Measurements from ENCODE around the gene FTSJ3. TPM values are rescaled to one million over a fixed set of nuclear protein-coding genes. Genes with fewer than 3 reads are reported as not detected.
A peak's percentile ranks its signal among the peaks of the same experiment; 100 is the strongest.
"Not testable (repeated sequence)": the region's sequence is repeated elsewhere in the genome, so short reads cannot be mapped to it uniquely, and the experiment has no call there.

FTSJ3 gene
- total RNA-seq, 2 experiments from 2014 or later = 91.2 to 91.5 TPM

GRCh38 chr17:63850401-63850800 lies 22.9 kb upstream of the FTSJ3 start:
- H3K27me3 Mint-ChIP-seq = peaks cover 4% of the 10 kb centered on the region
- H3K27ac Mint-ChIP-seq = no peak overlapping the region
- H3K9me3 Mint-ChIP-seq = peaks cover 14% of the 10 kb centered on the region
- peaks cover 18% of the 10 kb centered on the region for H3K4me1 Mint-ChIP-seq
- no peak for DNase-seq
- peaks cover 6% of the 10 kb centered on the region for H3K36me3 Mint-ChIP-seq
- H3K4me3 Mint-ChIP-seq = no peak overlapping the region

- H3K27me3 Mint-ChIP-seq = peaks cover 4% of the 10 kb centered on the region
- DNase-seq = peak; percentile 96
- peak overlapping the region; percentile 95 for H3K27ac Mint-ChIP-seq
- peaks cover 14% of the 10 kb centered on the region for H3K9me3 Mint-ChIP-seq
- peaks cover 21% of the 10 kb centered on the region for H3K4me1 Mint-ChIP-seq
- peaks cover 6% of the 10 kb centered on the region for H3K36me3 Mint-ChIP-seq
- peak overlapping the region; percentile 80 for H3K4me3 Mint-ChIP-seq
These were observed 21.6 kb upstream of the FTSJ3 start for GRCh38 chr17:63848834-63849689.

- peaks cover 14% of the 10 kb centered on the region for H3K9me3 Mint-ChIP-seq
- DNase-seq = no peak
- peaks cover 25% of the 10 kb centered on the region for H3K4me1 Mint-ChIP-seq
- no peak overlapping the region for H3K4me3 Mint-ChIP-seq
- H3K27ac Mint-ChIP-seq = no peak overlapping the region
- peaks cover 4% of the 10 kb centered on the region for H3K27me3 Mint-ChIP-seq
- H3K36me3 Mint-ChIP-seq = peaks cover 6% of the 10 kb centered on the region
These were observed 20.2 kb upstream of the FTSJ3 start for GRCh38 chr17:63847525-63848249.

- H3K4me3 Mint-ChIP-seq = no peak overlapping the region
- peaks cover 4% of the 10 kb centered on the region for H3K27me3 Mint-ChIP-seq
- H3K9me3 Mint-ChIP-seq = peaks cover 14% of the 10 kb centered on the region
- DNase-seq = no peak
- peaks cover 14% of the 10 kb centered on the region for H3K36me3 Mint-ChIP-seq
- peaks cover 33% of the 10 kb centered on the region for H3K4me1 Mint-ChIP-seq
- H3K27ac Mint-ChIP-seq = no peak overlapping the region
These were observed 18.0 kb upstream of the FTSJ3 start for GRCh38 chr17:63845509-63845908.

GRCh38 chr17:63843910-63844677 lies 16.6 kb upstream of the FTSJ3 start:
- Mint-ChIP-seq H3K27ac (peak overlapping the region; percentile 93), H3K4me1 (peaks cover 34% of the 10 kb centered on the region), H3K27me3 (no peaks in the 10 kb centered on the region), H3K36me3 (peaks cover 17% of the 10 kb centered on the region), H3K4me3 (peak overlapping the region; percentile 90), H3K9me3 (peaks cover 13% of the 10 kb centered on the region)
- DNase-seq = no peak

- not testable (repeated sequence) for DNase-seq, H3K9me3 Mint-ChIP-seq, H3K27me3 Mint-ChIP-seq
- Mint-ChIP-seq H3K4me3 (peak overlapping the region; percentile 90), H3K4me1 (peaks cover 32% of the 10 kb centered on the region), H3K36me3 (peaks cover 16% of the 10 kb centered on the region), H3K27ac (peak overlapping the region; percentile 93)
These were observed 16.0 kb upstream of the FTSJ3 start for GRCh38 chr17:63843387-63843888.

- peaks cover 2% of the 10 kb centered on the region for H3K9me3 Mint-ChIP-seq
- H3K4me3 Mint-ChIP-seq = peak within 1 kb of the TSS; percentile 90
- H3K27ac Mint-ChIP-seq = peak within 1 kb of the TSS; percentile 93
- no peaks in the 10 kb centered on the region for H3K27me3 Mint-ChIP-seq
- H3K36me3 Mint-ChIP-seq = peaks cover 11% of the 10 kb centered on the region
- DNase-seq = peak; percentile 99
- peaks cover 28% of the 10 kb centered on the region for H3K4me1 Mint-ChIP-seq
These were observed 15.3 kb upstream of the FTSJ3 start, which contains the start of gene SMARCD2 for GRCh38 chr17:63842540-63843386. Gene SMARCD2 (minus strand): TSS chr17:63842685. CDS start chr17:63842674, 11 bp downstream.

GRCh38 chr17:63842173-63842539 lies 14.7 kb upstream of the FTSJ3 start:
- peaks cover 11% of the 10 kb centered on the region for H3K36me3 Mint-ChIP-seq
- H3K4me3 Mint-ChIP-seq = peak overlapping the region; percentile 90
- H3K9me3 Mint-ChIP-seq = no peaks in the 10 kb centered on the region
- H3K27ac Mint-ChIP-seq = peak overlapping the region; percentile 91
- H3K4me1 Mint-ChIP-seq = peaks cover 26% of the 10 kb centered on the region
- no peaks in the 10 kb centered on the region for H3K27me3 Mint-ChIP-seq
- DNase-seq = no peak

GRCh38 chr17:63841350-63842172 lies 14.1 kb upstream of the FTSJ3 start:
- Mint-ChIP-seq H3K4me1 (peaks cover 26% of the 10 kb centered on the region), H3K9me3 (no peaks in the 10 kb centered on the region), H3K27ac (peak overlapping the region; percentile 91), H3K36me3 (peaks cover 11% of the 10 kb centered on the region), H3K27me3 (no peaks in the 10 kb centered on the region), H3K4me3 (peak overlapping the region; percentile 90)
- no peak for DNase-seq

- Mint-ChIP-seq H3K27me3 (no peaks in the 10 kb centered on the region), H3K4me3 (peak overlapping the region; percentile 90), H3K4me1 (peaks cover 26% of the 10 kb centered on the region), H3K36me3 (peaks cover 13% of the 10 kb centered on the region), H3K9me3 (no peaks in the 10 kb centered on the region), H3K27ac (peak overlapping the region; percentile 91)
- no peak for DNase-seq
These were observed 13.3 kb upstream of the FTSJ3 start for GRCh38 chr17:63840591-63841349.

- no peak for DNase-seq
- no peaks in the 10 kb centered on the region for H3K9me3 Mint-ChIP-seq
- peak overlapping the region; percentile 54 for H3K27ac Mint-ChIP-seq
- H3K4me1 Mint-ChIP-seq = peaks cover 30% of the 10 kb centered on the region
- no peaks in the 10 kb centered on the region for H3K27me3 Mint-ChIP-seq
- H3K4me3 Mint-ChIP-seq = peak overlapping the region; percentile 43
- peaks cover 20% of the 10 kb centered on the region for H3K36me3 Mint-ChIP-seq
These were observed 11.2 kb upstream of the FTSJ3 start for GRCh38 chr17:63838631-63839171.

- Mint-ChIP-seq H3K27ac (peak overlapping the region; percentile 75), H3K4me1 (peaks cover 28% of the 10 kb centered on the region), H3K27me3 (no peaks in the 10 kb centered on the region), H3K9me3 (no peaks in the 10 kb centered on the region), H3K36me3 (peaks cover 22% of the 10 kb centered on the region), H3K4me3 (no peak overlapping the region)
- no peak for DNase-seq
These were observed 10.6 kb upstream of the FTSJ3 start for GRCh38 chr17:63837962-63838600.

All from activated naive CD8-positive, alpha-beta T cell treated with anti-CD3 and anti-CD28 coated beads for 36 hours (primary cell).